ENCODE results near the gene SPATA12. TPM values are rescaled to one million over a fixed set of nuclear protein-coding genes. Genes with fewer than 3 reads are reported as not detected.

Gene SPATA12, protein sequence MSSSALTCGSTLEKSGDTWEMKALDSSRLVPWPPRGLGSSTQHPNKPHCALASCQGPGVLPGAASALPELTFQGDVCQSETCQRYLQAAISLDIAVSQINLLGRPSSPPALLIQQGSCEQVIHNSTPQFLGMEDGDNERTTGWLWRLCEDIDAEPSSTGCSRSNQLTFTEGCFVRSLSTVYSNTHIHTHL
- total RNA-seq: 0.06 and 0.43 TPM in 2 replicates

GRCh38 chr3:57060089-57060821 is at the start of gene SPATA12:
TSS of gene SPATA12 (plus strand) at chr3:57060664. CDS start at chr3:57073695, 13,031 bp downstream.
- peak within 1 kb of the TSS; percentile 38 for H3K4me3 ChIP-seq (ENCODE audit: low read depth, low read length)
- TF ChIP-seq, protein P1, sequence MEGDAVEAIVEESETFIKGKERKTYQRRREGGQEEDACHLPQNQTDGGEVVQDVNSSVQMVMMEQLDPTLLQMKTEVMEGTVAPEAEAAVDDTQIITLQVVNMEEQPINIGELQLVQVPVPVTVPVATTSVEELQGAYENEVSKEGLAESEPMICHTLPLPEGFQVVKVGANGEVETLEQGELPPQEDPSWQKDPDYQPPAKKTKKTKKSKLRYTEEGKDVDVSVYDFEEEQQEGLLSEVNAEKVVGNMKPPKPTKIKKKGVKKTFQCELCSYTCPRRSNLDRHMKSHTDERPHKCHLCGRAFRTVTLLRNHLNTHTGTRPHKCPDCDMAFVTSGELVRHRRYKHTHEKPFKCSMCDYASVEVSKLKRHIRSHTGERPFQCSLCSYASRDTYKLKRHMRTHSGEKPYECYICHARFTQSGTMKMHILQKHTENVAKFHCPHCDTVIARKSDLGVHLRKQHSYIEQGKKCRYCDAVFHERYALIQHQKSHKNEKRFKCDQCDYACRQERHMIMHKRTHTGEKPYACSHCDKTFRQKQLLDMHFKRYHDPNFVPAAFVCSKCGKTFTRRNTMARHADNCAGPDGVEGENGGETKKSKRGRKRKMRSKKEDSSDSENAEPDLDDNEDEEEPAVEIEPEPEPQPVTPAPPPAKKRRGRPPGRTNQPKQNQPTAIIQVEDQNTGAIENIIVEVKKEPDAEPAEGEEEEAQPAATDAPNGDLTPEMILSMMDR (conservative IDR thresholded peaks at IDR 0.05; ENCODE audit: low read depth, low read length): no peak
- DNase-seq (ENCODE audit: low read depth): peak; percentile 71

- no peak for DNase-seq (ENCODE audit: low read depth)
- TF ChIP-seq, protein P1 (conservative IDR thresholded peaks at IDR 0.05; ENCODE audit: low read depth, low read length): peak; percentile 10
- no peak overlapping the region for H3K4me3 ChIP-seq (ENCODE audit: low read depth, low read length)
These were observed 49.4 kb upstream of the SPATA12 start for GRCh38 chr3:57011022-57011421.

DNA sequence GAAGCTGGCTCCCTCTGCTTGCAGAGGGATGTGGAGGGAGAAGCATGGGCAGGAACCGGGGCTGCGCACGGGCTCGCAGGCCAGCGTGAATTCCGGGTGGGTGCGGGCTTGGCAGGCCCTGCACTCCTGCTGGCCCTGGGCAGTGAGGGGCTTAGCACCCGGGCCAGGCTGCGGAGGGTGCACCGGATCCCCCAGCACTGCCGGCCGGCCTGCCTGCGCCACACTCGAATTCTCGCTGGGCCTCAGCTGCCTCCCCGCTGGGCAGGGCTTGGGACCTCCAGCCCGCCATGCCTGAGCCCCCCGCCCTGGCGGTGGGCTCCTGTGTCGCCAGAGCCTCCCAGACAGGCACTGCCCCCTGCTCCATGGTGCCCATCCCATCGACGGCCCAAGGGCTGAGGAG is 47.6 kb upstream of the SPATA12 start:
- no peak for DNase-seq (ENCODE audit: low read depth)
- TF ChIP-seq, protein P1 (conservative IDR thresholded peaks at IDR 0.05; ENCODE audit: low read depth, low read length): no peak
- no peak overlapping the region for H3K4me3 ChIP-seq (ENCODE audit: low read depth, low read length)

GRCh38 chr3:57015350-57015729 is 45.1 kb upstream of the SPATA12 start:
- no peak overlapping the region for H3K4me3 ChIP-seq (ENCODE audit: low read depth, low read length)
- no peak for DNase-seq (ENCODE audit: low read depth)
- TF ChIP-seq, protein P1 (conservative IDR thresholded peaks at IDR 0.05; ENCODE audit: low read depth, low read length): no peak

DNA sequence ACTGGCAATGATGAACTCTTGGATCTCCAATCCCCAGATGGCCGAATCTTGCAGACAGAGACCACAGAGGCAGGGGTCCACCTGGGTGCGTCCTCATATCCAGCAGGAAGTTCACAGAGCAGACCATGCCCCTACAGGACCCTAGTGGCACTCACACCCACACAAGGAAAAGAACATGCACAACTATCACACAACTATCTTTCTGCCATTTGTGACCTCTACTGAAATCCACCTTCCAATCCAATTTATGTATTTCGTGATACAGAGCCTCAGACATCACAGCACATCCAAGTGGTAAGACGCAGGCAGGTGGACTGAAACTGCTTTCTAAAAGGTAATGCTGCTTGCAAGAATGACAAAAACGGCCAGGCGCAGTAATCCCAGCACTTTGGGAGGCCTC is 44.6 kb upstream of the SPATA12 start:
- H3K4me3 ChIP-seq (ENCODE audit: low read depth, low read length): no peak overlapping the region
- TF ChIP-seq, protein P1 (conservative IDR thresholded peaks at IDR 0.05; ENCODE audit: low read depth, low read length): no peak
- no peak for DNase-seq (ENCODE audit: low read depth)

DNA sequence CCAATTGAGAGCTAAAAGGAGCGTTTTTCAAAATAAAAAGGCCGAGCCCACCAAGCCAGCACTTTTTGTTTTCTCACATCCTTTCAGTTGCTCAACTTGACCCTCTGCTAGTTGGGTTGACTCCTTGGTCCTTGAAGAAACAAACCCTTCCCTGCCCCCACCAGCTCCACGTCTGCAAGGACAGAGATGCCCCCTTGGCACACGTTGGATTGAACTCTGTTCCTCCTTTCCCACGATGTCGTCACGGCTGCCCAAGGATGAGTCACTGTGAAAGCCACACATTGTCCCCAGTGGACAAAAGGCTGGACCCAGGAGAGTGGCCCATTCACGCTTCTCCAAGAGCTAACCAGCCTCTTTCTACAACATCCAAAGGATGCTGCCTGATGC is 43.0 kb upstream of the SPATA12 start:
- no peak for DNase-seq (ENCODE audit: low read depth)
- no peak overlapping the region for H3K4me3 ChIP-seq (ENCODE audit: low read depth, low read length)
- TF ChIP-seq, protein P1 (conservative IDR thresholded peaks at IDR 0.05; ENCODE audit: low read depth, low read length): no peak

DNA sequence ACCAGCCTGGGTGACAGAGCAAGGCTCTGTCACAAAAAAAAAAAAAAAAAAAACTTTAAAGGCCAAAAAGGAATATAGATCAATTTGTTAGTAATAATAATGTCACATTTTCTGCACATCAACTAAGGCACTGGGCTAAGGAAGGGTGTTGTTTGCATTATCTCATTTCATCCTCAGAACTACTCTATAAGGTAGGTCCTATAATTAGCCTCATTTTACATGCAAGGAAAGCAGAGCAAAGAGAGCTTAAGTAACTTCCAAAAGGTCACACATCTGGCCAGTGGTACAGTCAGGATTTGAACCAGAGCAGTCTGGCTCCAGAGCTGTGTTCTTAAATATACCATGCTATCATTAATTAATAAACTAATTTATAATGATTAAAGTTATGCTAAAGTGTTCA is 42.2 kb upstream of the SPATA12 start:
- no peak for DNase-seq (ENCODE audit: low read depth)
- H3K4me3 ChIP-seq (ENCODE audit: low read depth, low read length): no peak overlapping the region
- TF ChIP-seq, protein P1 (conservative IDR thresholded peaks at IDR 0.05; ENCODE audit: low read depth, low read length): no peak
